ENCODE results near the gene CSN3.

The CSN3 gene

DNA sequence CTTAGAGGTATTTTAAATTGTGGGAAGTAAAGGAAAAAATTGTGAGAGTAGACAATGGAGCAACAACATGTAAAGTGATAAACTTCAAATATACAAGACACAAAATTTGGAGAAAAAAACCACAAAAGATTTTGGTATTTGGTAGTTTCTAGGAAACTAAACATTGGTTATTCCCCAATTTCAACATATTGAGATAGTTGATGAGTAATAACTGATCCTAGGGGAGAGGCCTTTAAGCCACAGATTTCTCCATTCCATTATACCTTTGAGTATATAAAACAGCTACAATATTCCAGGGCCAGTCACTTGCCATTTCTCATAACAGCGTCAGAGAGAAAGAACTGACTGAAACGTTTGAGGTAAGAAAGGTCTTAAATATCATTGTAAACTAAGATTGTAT lies 16.6 kb upstream of the CSN3 start, which contains the start of gene FDCSP:
Gene FDCSP, plus strand, starts transcription at position 301 of the 400 bp plus-strand sequence. CDS start 5,071 bp downstream, outside the sequence.
- DNase-seq (ENCODE audit: low read depth), result no peak
- H3K4me3 ChIP-seq (ENCODE audit: low read depth, low read length), result no peak within 1 kb of the TSS
- TF ChIP-seq, protein P1, sequence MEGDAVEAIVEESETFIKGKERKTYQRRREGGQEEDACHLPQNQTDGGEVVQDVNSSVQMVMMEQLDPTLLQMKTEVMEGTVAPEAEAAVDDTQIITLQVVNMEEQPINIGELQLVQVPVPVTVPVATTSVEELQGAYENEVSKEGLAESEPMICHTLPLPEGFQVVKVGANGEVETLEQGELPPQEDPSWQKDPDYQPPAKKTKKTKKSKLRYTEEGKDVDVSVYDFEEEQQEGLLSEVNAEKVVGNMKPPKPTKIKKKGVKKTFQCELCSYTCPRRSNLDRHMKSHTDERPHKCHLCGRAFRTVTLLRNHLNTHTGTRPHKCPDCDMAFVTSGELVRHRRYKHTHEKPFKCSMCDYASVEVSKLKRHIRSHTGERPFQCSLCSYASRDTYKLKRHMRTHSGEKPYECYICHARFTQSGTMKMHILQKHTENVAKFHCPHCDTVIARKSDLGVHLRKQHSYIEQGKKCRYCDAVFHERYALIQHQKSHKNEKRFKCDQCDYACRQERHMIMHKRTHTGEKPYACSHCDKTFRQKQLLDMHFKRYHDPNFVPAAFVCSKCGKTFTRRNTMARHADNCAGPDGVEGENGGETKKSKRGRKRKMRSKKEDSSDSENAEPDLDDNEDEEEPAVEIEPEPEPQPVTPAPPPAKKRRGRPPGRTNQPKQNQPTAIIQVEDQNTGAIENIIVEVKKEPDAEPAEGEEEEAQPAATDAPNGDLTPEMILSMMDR (IDR thresholded peaks at IDR 0.05; ENCODE audit: control insufficient read depth, extremely low read depth, insufficient read depth), result no peak

- TF ChIP-seq, protein P1 (IDR thresholded peaks at IDR 0.05; ENCODE audit: control insufficient read depth, extremely low read depth, insufficient read depth), result no peak
- no peak for DNase-seq (ENCODE audit: low read depth)
Observed at GRCh38 chr4:70236125-70236524, 6.3 kb upstream of the CSN3 start.

DNA sequence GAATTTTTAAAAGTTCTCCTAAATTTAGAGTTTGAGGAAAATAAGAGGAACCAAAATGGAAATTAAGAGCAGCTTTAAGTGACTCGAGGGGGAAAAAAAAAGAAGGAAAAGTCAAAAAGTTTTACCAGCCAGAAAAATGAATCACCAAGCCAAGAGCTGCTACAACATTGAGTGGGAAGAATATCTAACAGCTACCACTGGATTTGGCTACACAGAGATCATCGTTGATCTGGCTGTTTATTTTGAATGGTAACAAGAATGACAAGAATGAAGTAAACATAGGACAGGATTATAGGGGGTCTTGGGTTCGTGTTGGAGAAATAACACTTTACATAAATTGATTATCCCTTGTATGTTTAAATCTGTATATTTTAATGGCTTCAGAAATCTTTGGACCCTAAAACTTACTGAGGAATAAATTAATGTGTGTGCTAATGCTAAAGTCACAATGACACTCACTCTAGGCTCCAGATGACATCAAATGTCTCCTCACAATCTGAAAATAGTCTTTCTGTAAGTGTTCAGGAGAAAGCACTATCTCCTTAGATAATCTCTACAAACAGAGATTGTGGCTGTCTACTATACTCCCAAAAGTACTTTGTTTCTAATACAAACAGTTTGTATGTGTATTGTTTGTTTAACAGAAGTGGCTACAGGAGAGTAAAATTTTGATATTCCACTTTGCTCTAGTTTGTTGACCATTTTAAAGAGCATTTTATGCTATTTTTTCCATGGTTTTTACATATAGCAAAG lies 3.1 kb upstream of the CSN3 start:
- DNase-seq (ENCODE audit: low read depth), result no peak
- TF ChIP-seq, protein P1 (IDR thresholded peaks at IDR 0.05; ENCODE audit: control insufficient read depth, extremely low read depth, insufficient read depth), result no peak
- H3K4me3 ChIP-seq (ENCODE audit: low read depth, low read length), result no peak overlapping the region

More at GRCh38 chr4:70236125-70236524, 6.3 kb upstream of the CSN3 start:
- no peak overlapping the region for H3K4me3 ChIP-seq (ENCODE audit: low read depth, low read length)

GRCh38 chr4:70239884-70240591 lies 2.4 kb upstream of the CSN3 start:
- no peak for DNase-seq (ENCODE audit: low read depth)
- no peak overlapping the region for H3K4me3 ChIP-seq (ENCODE audit: low read depth, low read length)
- TF ChIP-seq, protein P1 (IDR thresholded peaks at IDR 0.05; ENCODE audit: control insufficient read depth, extremely low read depth, insufficient read depth), result no peak

- TF ChIP-seq, protein P1 (IDR thresholded peaks at IDR 0.05; ENCODE audit: control insufficient read depth, extremely low read depth, insufficient read depth), result no peak
- H3K4me3 ChIP-seq (ENCODE audit: low read depth, low read length), result no peak overlapping the region
- DNase-seq (ENCODE audit: low read depth), result no peak
Observed at GRCh38 chr4:70243091-70243490, 694 bp downstream of the CSN3 start.

DNA sequence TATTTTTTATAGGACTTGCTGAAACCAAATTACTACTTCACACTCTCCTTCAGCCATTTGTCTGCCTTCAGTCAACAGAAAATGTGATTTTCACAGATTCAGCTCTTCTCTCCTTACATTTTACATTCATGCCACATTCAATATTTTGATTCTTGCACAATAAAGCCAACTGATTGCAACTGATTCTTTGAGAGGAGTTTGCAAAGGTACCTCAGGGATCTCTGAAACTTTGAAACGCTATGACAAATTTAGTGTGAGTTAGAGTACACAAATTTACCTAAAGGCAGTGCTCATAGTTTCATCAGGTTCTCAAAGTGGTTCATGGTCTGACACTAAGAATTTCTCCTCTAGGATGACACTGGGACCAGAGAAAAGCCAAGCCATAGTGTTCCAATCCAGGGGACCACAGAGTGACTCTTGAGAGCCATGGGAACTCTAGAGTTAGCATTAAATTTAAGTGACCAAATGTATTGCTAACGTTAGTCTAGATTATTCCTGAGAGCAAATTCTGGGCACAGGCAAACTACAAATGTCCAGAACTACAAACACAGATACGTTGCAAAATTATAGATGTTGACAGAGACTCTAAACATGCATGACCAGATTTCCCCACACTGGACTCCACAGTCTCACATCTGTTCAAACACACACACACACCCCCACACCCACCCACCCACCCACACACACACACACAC lies 9.0 kb downstream of the CSN3 start:
- TF ChIP-seq, protein P1 (IDR thresholded peaks at IDR 0.05; ENCODE audit: control insufficient read depth, extremely low read depth, insufficient read depth), result no peak
- no peak for DNase-seq (ENCODE audit: low read depth)
- H3K4me3 ChIP-seq (ENCODE audit: low read depth, low read length), result no peak overlapping the region

Measured in LNCaP clone FGC (cell line).